Liver (tissue), 9 donors: Measurements from ENCODE around the gene LGALS14. TPM values are rescaled to one million over a fixed set of nuclear protein-coding genes. Genes with fewer than 3 reads are reported as not detected.

Experiments used
- DNase-seq: peaks from one replicate; pipeline ENCODE4 v3.0.0-alpha.2; 2017; ENCODE audit warnings: low spot score
- H3K27ac ChIP-seq, 2 donors: one replicate each; pipeline ENCODE4 v1.7.0; 2013; ENCODE audit warnings: inconsistent platforms in 2 of 2, low read length in 2 of 2, control low read depth in 1 of 2, low read depth in 1 of 2, mild to moderate bottlenecking in 1 of 2
- H3K27me3 ChIP-seq, 4 donors: one replicate each; pipeline versions ENCODE4 v1.6.1 to v1.7.0; 2013; ENCODE audit warnings: low read length in 3 of 4, inconsistent platforms in 1 of 4, mild to moderate bottlenecking in 1 of 4, moderate library complexity in 1 of 4; ENCODE audit not compliant: control insufficient read depth in 4 of 4, insufficient read depth in 4 of 4
- H3K36me3 ChIP-seq, 4 donors: one replicate each; pipeline versions ENCODE4 v1.6.1 to v1.7.0; 2013; ENCODE audit warnings: low read length in 3 of 4, mild to moderate bottlenecking in 3 of 4, low read depth in 1 of 4, moderate library complexity in 1 of 4; ENCODE audit not compliant: control insufficient read depth in 4 of 4, insufficient read depth in 3 of 4
- H3K4me1 ChIP-seq, 4 donors: one replicate each; pipeline versions ENCODE4 v1.6.1 to v1.7.0; 2013; ENCODE audit warnings: low read length in 3 of 4, mild to moderate bottlenecking in 3 of 4, moderate library complexity in 1 of 4; ENCODE audit not compliant: control insufficient read depth in 4 of 4, insufficient read depth in 4 of 4
- H3K4me3 ChIP-seq, 3 donors: one replicate each; pipeline versions ENCODE4 v1.6.1 to v1.7.0; 2013; ENCODE audit warnings: low read length in 3 of 3, control low read depth in 1 of 3, low read depth in 1 of 3, mild to moderate bottlenecking in 1 of 3
- H3K9ac ChIP-seq, 2 donors: one replicate each; pipeline ENCODE4 v1.7.0; 2013; ENCODE audit warnings: low read length in 2 of 2, mild to moderate bottlenecking in 2 of 2, moderate library complexity in 2 of 2, control low read depth in 1 of 2, low read depth in 1 of 2
- H3K9me3 ChIP-seq, 4 donors: one replicate each; pipeline versions ENCODE4 v1.6.1 to v1.7.0; 2013; ENCODE audit warnings: low read length in 3 of 4; ENCODE audit not compliant: control insufficient read depth in 4 of 4
- ATF3 ChIP-seq: IDR thresholded peaks from 2 replicates; pipeline ENCODE4 v1.6.1; 2016; ENCODE audit warnings: antibody characterized with exemption
- CTCF ChIP-seq: fragments of 150-350 bp; IDR thresholded peaks from 2 replicates; pipeline ENCODE4 v1.5.1; 2017; ENCODE audit warnings: improper control_type of control experiment, low read depth, low read length; ENCODE audit not compliant: missing input control
- EGR1 ChIP-seq, 2 donors: IDR thresholded peaks; 2 replicates each; pipeline ENCODE4 v1.6.1; 2016 to 2018; ENCODE audit warnings: antibody characterized with exemption in 2 of 2, low read depth in 2 of 2
- FOXA1 ChIP-seq: IDR thresholded peaks from 2 replicates; pipeline ENCODE4 v1.6.1; 2016; ENCODE audit warnings: antibody characterized with exemption
- GABPA ChIP-seq, 2 donors: IDR thresholded peaks in 1 of 2; conservative IDR thresholded peaks in 1 of 2; 2 replicates each; pipeline ENCODE4 v1.6.1; 2016; ENCODE audit warnings: antibody characterized with exemption in 2 of 2, mild to moderate bottlenecking in 1 of 2, moderate library complexity in 1 of 2
- HNF4A ChIP-seq, 2 donors: conservative IDR thresholded peaks; 2 replicates each; pipeline ENCODE4 v1.6.1; 2016; ENCODE audit warnings: antibody characterized with exemption in 2 of 2, mild to moderate bottlenecking in 2 of 2
- HNF4G ChIP-seq: IDR thresholded peaks from 2 replicates; pipeline ENCODE4 v1.6.1; 2016; ENCODE audit warnings: antibody characterized with exemption
- JUND ChIP-seq, 2 donors: IDR thresholded peaks; 2 replicates each; pipeline ENCODE4 v1.6.1; 2016; ENCODE audit warnings: antibody characterized with exemption in 2 of 2
- MAX ChIP-seq: IDR thresholded peaks from 2 replicates; pipeline ENCODE4 v1.6.1; 2016; ENCODE audit warnings: antibody characterized with exemption
- NR2F2 ChIP-seq: IDR thresholded peaks from 2 replicates; pipeline ENCODE4 v1.6.1; 2016; ENCODE audit warnings: antibody characterized with exemption
- RAD21 ChIP-seq, 2 donors: IDR thresholded peaks; 2 replicates each; pipeline ENCODE4 v1.6.1; 2016; ENCODE audit warnings: antibody characterized with exemption in 2 of 2, mild to moderate bottlenecking in 2 of 2
- REST ChIP-seq: IDR thresholded peaks from 2 replicates; pipeline ENCODE4 v1.6.1; 2016; ENCODE audit warnings: antibody characterized with exemption, mild to moderate bottlenecking
- RXRA ChIP-seq, 2 donors: IDR thresholded peaks; 2 replicates each; pipeline ENCODE4 v1.6.1; 2017 to 2018; ENCODE audit warnings: antibody characterized with exemption in 2 of 2, mild to moderate bottlenecking in 1 of 2
- SP1 ChIP-seq: IDR thresholded peaks from 2 replicates; pipeline ENCODE4 v1.6.1; 2018; ENCODE audit warnings: antibody characterized with exemption, mild to moderate bottlenecking
- TAF1 ChIP-seq: conservative IDR thresholded peaks from 2 replicates; pipeline ENCODE4 v1.6.1; 2016; ENCODE audit warnings: antibody characterized with exemption, mild to moderate bottlenecking
- YY1 ChIP-seq: IDR thresholded peaks from 2 replicates; pipeline ENCODE4 v1.6.1; 2016; ENCODE audit warnings: antibody characterized with exemption, mild to moderate bottlenecking
- ZBTB33 ChIP-seq: IDR thresholded peaks from 2 replicates; pipeline ENCODE4 v1.6.1; 2016; ENCODE audit warnings: antibody characterized with exemption
- WGBS: extraction: QIAGEN DNeasy Blood & Tissue Kit; methylation state at CpG from one replicate; pipeline ENCODE4 v1.1.7; 2013; 5-methylcytosine and 5-hydroxymethylcytosine counted together
- polyA plus RNA-seq, 2 donors: library from polyadenylated mRNA; stranded (reverse) in 1 of 2; unstranded in 1 of 2; fragments of 200-250 nt in 1 of 2; fragments of >200 nt in 1 of 2; fragmentation: Nextera tagmentation in 1 of 2; extraction: Ambion mirVana in 1 of 2; gene quantifications; one replicate each; pipeline versions ENCODE4 v1.2.1 to v1.2.3, GENCODE V29; 2013 to 2015
- total RNA-seq, 2 donors: library from RNA; depleted of rRNA; stranded (reverse); fragments of >200 nt; gene quantifications; one replicate each; pipeline ENCODE4 v1.2.3, GENCODE V29; 2014
- donor health status: healthy.
- donor health status: healthy.
- donor health status: healthy.
- donor health status: healthy.
- donor health status: healthy.

The LGALS14 gene
- total and polyA plus RNA-seq, 4 donors, result not detected

GRCh38 chr19:39659791-39660190 is 44.5 kb upstream of the LGALS14 start:
- Histone ChIP-seq H3K4me1 (no peaks in the 10 kb centered on the region), H3K27me3 (peaks cover 0 to 2% (median 0%) of the 10 kb centered on the region in 4 donors), H3K9me3 (no peaks in the 10 kb centered on the region), H3K4me3 (no peak overlapping the region), H3K36me3 (no peaks in the 10 kb centered on the region), H3K9ac (no peak overlapping the region), H3K27ac (no peak overlapping the region)
- 78% methylated on average over 4 of the region's 4 CpGs for WGBS
- TF ChIP-seq HNF4A (conservative IDR thresholded peaks at IDR 0.05) (no peak), RAD21 (IDR thresholded peaks at IDR 0.05) (no peak), MAX (no peak), ZBTB33 (no peak), FOXA1 (no peak), REST (no peak), RXRA (IDR thresholded peaks at IDR 0.05) (no peak), SP1 (no peak)
- no peak for DNase-seq

GRCh38 chr19:39660661-39661060 is 43.6 kb upstream of the LGALS14 start:
- TF ChIP-seq NR2F2, result no peak
- no peak for DNase-seq
- WGBS, result 67% methylated on average over 4 of the region's 4 CpGs
- Histone ChIP-seq H3K9me3 (no peaks in the 10 kb centered on the region), H3K27ac (no peak overlapping the region), H3K4me3 (no peak overlapping the region), H3K4me1 (no peaks in the 10 kb centered on the region), H3K9ac (no peak overlapping the region), H3K27me3 (peaks cover 0 to 2% (median 0%) of the 10 kb centered on the region in 4 donors), H3K36me3 (no peaks in the 10 kb centered on the region)

GRCh38 chr19:39661565-39661964 is 42.7 kb upstream of the LGALS14 start:
- Histone ChIP-seq H3K9ac (no peak overlapping the region), H3K4me3 (no peak overlapping the region), H3K4me1 (no peaks in the 10 kb centered on the region), H3K27ac (no peak overlapping the region), H3K36me3 (no peaks in the 10 kb centered on the region), H3K9me3 (no peaks in the 10 kb centered on the region), H3K27me3 (peaks cover 0 to 6% (median 0%) of the 10 kb centered on the region in 4 donors)
- no peak for DNase-seq
- TF ChIP-seq CTCF (no peak), EGR1 (IDR thresholded peaks at IDR 0.05; ENCODE audit: low read depth in 2 of 2) (no peak), RXRA (IDR thresholded peaks at IDR 0.05) (no peak), YY1 (no peak), JUND (IDR thresholded peaks at IDR 0.05) (no peak), NR2F2 (no peak), TAF1 (no peak), HNF4G (no peak), GABPA (IDR thresholded peaks at IDR 0.05 in 1 of 2, conservative IDR thresholded peaks at IDR 0.05 in 1 of 2) (no peak), ZBTB33 (no peak), FOXA1 (no peak), SP1 (no peak), ATF3 (no peak)
